GM10266 (cell line): ENCODE measurements around the gene JUNB.

Experiments
- DNase-seq: peaks from one replicate; pipeline ENCODE4 v3.0.0; 2012; ENCODE audit errors: extremely low spot score
- TF ChIP-seq, protein P1 (sequence below): IDR thresholded peaks from 2 replicates; pipeline ENCODE4 v1.5.1; 2012; ENCODE audit warnings: mild to moderate bottlenecking, low read depth; ENCODE audit not compliant: control insufficient read depth, insufficient read depth; ENCODE audit errors: missing control alignments

JUNB gene

DNA sequence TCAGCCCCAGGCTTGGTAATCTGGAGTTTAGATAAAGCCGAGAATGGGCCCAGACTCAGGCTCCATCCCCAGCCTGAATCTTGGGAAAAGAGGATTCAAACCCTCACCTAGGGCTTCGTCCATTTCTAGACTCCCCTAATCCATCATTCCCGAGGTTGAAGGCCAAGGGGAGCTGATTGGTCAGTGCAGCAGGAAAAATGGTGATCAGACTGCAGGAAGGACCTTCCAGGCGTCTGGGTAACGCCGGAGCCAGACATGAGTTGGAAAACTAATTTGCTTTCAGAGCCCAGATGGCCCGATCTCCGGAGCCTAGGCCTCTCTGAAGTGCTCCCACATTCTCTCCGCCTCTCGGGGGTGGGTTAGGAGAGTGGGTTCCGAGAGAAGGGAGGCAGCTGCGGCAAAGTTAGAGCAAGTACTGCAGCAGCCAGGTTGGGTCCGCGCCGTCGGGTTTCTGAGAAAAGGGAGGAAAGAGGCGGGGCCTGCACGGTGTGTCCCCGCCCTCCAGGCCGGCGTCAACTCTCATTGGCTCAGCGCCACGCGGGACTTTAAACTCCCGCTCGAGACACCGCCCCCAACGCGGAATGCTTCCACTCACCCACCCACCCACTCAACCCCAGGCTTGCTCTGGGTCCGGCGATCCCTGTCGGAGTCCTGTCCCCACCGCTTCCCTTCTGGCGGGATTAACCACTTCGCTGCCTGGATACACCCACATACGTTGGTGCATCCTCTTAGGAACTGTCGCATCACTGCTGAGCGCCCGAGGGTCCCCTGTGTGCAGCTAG, 43.9 kb downstream of the JUNB start:
- no peak for DNase-seq
- TF ChIP-seq, protein P1, sequence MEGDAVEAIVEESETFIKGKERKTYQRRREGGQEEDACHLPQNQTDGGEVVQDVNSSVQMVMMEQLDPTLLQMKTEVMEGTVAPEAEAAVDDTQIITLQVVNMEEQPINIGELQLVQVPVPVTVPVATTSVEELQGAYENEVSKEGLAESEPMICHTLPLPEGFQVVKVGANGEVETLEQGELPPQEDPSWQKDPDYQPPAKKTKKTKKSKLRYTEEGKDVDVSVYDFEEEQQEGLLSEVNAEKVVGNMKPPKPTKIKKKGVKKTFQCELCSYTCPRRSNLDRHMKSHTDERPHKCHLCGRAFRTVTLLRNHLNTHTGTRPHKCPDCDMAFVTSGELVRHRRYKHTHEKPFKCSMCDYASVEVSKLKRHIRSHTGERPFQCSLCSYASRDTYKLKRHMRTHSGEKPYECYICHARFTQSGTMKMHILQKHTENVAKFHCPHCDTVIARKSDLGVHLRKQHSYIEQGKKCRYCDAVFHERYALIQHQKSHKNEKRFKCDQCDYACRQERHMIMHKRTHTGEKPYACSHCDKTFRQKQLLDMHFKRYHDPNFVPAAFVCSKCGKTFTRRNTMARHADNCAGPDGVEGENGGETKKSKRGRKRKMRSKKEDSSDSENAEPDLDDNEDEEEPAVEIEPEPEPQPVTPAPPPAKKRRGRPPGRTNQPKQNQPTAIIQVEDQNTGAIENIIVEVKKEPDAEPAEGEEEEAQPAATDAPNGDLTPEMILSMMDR, result no peak

DNA sequence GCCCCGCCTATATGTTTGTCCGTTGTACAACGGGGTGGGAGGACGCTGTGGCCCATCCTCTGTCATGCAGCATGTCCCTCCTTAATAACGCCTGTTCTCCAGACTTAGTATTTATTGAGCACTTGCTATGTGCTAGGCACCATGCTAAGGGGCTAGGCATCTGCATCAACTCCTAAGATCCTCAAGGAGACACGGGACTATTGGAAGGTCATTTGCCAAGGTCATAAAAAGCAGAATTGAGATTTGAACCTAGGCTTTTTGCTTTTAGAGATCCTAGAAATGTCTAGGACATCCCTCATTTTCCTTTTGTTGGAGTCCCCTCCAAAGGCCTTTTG, 45.2 kb downstream of the JUNB start:
- TF ChIP-seq, protein P1, result no peak
- DNase-seq, result no peak

DNA sequence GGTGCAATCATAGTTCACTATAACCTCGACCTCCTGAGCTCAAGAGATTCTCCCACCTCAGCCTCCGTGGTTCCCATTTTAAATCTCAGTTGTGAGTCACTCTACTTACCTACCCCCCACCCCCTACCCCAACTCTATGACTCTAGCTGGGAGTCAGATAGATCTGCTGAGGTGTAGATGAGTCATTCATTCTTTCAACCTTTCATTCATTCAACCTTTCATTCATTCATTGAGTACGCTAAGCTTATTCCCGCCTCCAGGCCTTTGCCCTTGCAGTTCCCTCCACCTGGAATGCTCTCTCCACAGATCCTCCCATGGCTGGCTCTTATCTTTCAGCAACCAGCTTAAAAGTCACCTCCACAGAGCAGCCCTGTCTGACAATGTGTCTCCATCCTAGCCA, 45.9 kb downstream of the JUNB start:
- TF ChIP-seq, protein P1, result no peak
- DNase-seq, result no peak

- TF ChIP-seq, protein P1, result peak; percentile 80
- DNase-seq, result peak; percentile 95
Measured at GRCh38 chr19:12838182-12838885, 47.0 kb downstream of the JUNB start, which contains the start of gene MAST1. Gene MAST1, plus strand, starts transcription at chr19:12838515. Its CDS starts 58 bp downstream, at chr19:12838573.

DNA sequence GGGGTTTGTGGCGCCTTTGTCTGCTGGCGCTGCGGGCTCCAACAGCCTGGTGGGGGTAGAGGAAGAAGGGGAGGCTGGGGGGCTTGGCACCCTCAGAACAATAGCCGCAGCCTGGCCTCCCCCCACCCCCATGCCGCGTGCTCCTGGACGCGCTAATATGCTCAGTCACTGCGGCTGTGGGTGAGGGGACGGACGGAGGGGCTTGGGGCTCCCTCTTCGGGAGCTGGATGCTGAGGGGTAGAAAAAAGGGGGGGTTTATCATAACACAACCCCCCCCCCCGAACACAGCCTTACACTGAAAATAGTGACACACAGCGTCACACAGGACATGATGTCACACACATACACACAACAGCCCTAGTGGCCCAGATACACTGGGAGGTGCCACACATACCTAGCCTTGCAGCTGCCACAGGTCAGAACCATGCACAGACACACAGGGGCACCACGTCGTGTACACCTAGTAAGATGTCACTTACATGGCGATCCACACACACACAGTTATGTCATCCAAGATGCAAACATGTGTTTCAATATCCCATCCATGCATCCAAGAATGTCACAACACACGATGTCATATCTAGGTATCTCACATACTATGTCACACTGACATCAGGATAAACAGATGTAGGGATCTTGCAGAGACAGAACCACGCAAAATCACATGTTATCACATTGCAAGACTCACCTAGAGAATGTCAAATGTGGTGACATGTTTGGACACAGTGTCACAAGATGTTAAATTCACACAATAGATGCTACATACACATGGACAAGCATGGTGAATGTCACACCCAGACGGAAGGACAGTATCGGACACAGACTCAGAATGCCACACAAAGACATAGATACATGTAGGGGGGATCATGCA, 47.8 kb downstream of the JUNB start:
- DNase-seq, result no peak
- TF ChIP-seq, protein P1, result no peak

DNA sequence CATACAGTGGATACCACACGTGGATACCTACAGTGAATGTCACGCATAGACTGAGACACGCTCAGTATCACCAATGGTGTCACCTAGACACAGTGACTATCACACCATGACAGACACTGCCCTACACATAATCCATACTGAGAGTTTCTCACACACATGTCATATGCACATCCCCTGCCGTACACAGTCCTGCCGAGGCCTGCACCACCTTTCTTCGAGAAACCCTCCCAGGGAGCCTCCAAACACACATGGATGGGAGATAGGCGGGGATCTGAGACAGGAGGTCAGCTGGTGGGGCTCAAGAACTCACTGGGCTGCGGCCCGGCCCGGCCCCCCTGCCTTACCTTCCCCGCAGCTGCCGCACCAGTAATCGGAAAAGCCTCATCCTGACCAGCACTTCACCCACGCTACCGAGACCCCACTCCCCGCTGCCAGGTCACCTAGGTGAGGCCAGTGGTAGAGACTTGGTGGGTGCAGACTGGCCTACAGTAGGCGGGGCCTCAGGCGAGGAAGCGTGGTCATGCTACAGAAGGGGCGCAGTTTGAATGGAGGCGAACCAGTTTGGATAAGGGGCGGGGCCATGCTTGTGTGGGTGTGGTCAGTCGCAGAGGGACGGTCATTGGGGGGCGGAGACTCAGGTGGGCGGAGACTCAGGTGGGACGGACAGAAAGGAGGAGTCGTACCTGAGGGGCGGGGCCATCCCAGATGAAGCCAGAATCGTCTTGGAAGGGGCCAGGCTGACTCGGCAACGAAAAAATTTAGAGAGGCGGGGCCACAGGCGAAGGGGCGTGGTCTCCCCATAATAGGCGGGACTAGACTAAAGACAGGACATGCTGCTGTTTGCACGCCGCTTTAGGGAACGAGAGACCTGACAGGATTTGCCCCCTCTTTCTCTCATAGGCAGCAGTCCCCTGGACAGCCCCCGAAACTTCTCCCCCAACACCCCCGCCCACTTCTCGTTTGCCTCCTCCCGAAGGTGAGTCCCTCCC, 49.1 kb downstream of the JUNB start:
- TF ChIP-seq, protein P1, result no peak
- peak; percentile 79 for DNase-seq
